GM23248 (cell line): ENCODE measurements around the gene PCDHA1.

Experiments
- EZH2 ChIP-seq: fragments of 200-600 bp; sonication (generic); IDR thresholded peaks from 2 replicates; pipeline ENCODE4 v1.6.1; 2018; ENCODE audit warnings: antibody characterized with exemption, mild to moderate bottlenecking; ENCODE audit not compliant: insufficient read depth, poor library complexity, severe bottlenecking
- EZH2phosphoT487 ChIP-seq: fragments of 200-600 bp; sonication (generic); IDR thresholded peaks from 2 replicates; pipeline ENCODE4 v1.6.1; 2018; ENCODE audit warnings: antibody characterized with exemption, moderate library complexity, mild to moderate bottlenecking, low read depth; ENCODE audit not compliant: insufficient read depth

- TF ChIP-seq EZH2 (no peak), EZH2phosphoT487 (no peak)
These were observed 84.6 kb downstream of the PCDHA1 start for GRCh38 chr5:140870221-140871201.
